Measurements from ENCODE around the gene PCDHA5. TPM values are rescaled to one million over a fixed set of nuclear protein-coding genes. Genes with fewer than 3 reads are reported as not detected.
"Not testable (repeated sequence)": the region's sequence is repeated elsewhere in the genome, so short reads cannot be mapped to it uniquely, and the experiment has no call there.

The PCDHA5 gene
- total RNA-seq, 1 experiment from 2014 or later, result 0.12 TPM

- H3K4me3 Mint-ChIP-seq (ENCODE audit: unreplicated experiment), result peak overlapping the region; percentile 81
- peak; percentile 15 for TF ChIP-seq CTCF (IDR thresholded peaks at IDR 0.05; ENCODE audit: unreplicated experiment)
- peak; percentile 8 for DNase-seq (ENCODE audit: unreplicated experiment)
- POLR2A ChIA-PET, result interaction anchor here (1.2 to 2.6 kb wide), 3 partner anchors 21 to 221 kb away, joined by 3 to 19 read pairs (median 8); no protein-coding TSS in a partner anchor
- H3K36me3 Mint-ChIP-seq (ENCODE audit: insufficient read depth, unreplicated experiment), result peaks cover 5% of the 10 kb centered on the region
- CTCF ChIA-PET, result interaction anchor here (0.8 to 3.8 kb wide), 7 partner anchors 10 to 735 kb away, joined by 3 to 27 read pairs (median 5); partner anchors contain the start of gene PCDHA4
- intact Hi-C loops (cut with micrococcal nuclease), result no loop called here
- no peaks in the 10 kb centered on the region for H3K4me1 Mint-ChIP-seq (ENCODE audit: insufficient read depth, unreplicated experiment)
- no peak overlapping the region for H3K27ac Mint-ChIP-seq (ENCODE audit: low read depth, unreplicated experiment)
- H3K27me3 Mint-ChIP-seq (ENCODE audit: insufficient read depth, unreplicated experiment), result no peaks in the 10 kb centered on the region
- no TSS peak for BruUV-seq (replicated peaks)
- H3K9me3 Mint-ChIP-seq (ENCODE audit: unreplicated experiment), result peaks cover 9% of the 10 kb centered on the region
These were observed 6.9 kb downstream of the PCDHA5 start for GRCh38 chr5:140828362-140828737.

GRCh38 chr5:140829511-140830501 lies 8.4 kb downstream of the PCDHA5 start:
- H3K36me3 Mint-ChIP-seq (ENCODE audit: insufficient read depth, unreplicated experiment); H3K4me3 Mint-ChIP-seq (ENCODE audit: unreplicated experiment); H3K4me1 Mint-ChIP-seq (ENCODE audit: insufficient read depth, unreplicated experiment); H3K27ac Mint-ChIP-seq (ENCODE audit: low read depth, unreplicated experiment); intact Hi-C loops (cut with micrococcal nuclease); BruUV-seq (replicated peaks); H3K27me3 Mint-ChIP-seq (ENCODE audit: insufficient read depth, unreplicated experiment); DNase-seq (ENCODE audit: unreplicated experiment); POLR2A ChIA-PET; H3K9me3 Mint-ChIP-seq (ENCODE audit: unreplicated experiment): not testable (repeated sequence)
- CTCF ChIA-PET, result interaction anchor here (2.3 kb wide), 1 partner anchor 23 kb away, joined by 15 read pairs; the partner anchor contains the start of gene PCDHA4

GRCh38 chr5:140833993-140834392 lies 12.6 kb downstream of the PCDHA5 start, which contains the start of gene PCDHA7:
Gene PCDHA7, plus strand, starts transcription at chr5:140834269. Its CDS starts 115 bp downstream, at chr5:140834384.
- H3K4me1 Mint-ChIP-seq (ENCODE audit: insufficient read depth, unreplicated experiment), result no peaks in the 10 kb centered on the region
- H3K27me3 Mint-ChIP-seq (ENCODE audit: insufficient read depth, unreplicated experiment), result no peaks in the 10 kb centered on the region
- H3K9me3 Mint-ChIP-seq (ENCODE audit: unreplicated experiment), result peaks cover 17% of the 10 kb centered on the region
- no peak for TF ChIP-seq CTCF (IDR thresholded peaks at IDR 0.05; ENCODE audit: unreplicated experiment)
- no peaks in the 10 kb centered on the region for H3K36me3 Mint-ChIP-seq (ENCODE audit: insufficient read depth, unreplicated experiment)
- intact Hi-C loops (cut with micrococcal nuclease), result no loop called here
- no peak within 1 kb of the TSS for H3K4me3 Mint-ChIP-seq (ENCODE audit: unreplicated experiment)
- no peak for DNase-seq (ENCODE audit: unreplicated experiment)
- no peak within 1 kb of the TSS for H3K27ac Mint-ChIP-seq (ENCODE audit: low read depth, unreplicated experiment)
- ChIA-PET POLR2A (interaction anchor here (1.7 kb wide), 1 partner anchor 207 kb away, joined by 4 read pairs; no protein-coding TSS in a partner anchor), CTCF (interaction anchor here (0.6 kb wide), 1 partner anchor 223 kb away, joined by 3 read pairs; no protein-coding TSS in a partner anchor)
- no TSS peak for BruUV-seq (replicated peaks)

- BruUV-seq (replicated peaks), result not testable (repeated sequence)
These were observed 13.1 kb downstream of the PCDHA5 start for GRCh38 chr5:140834439-140835008.

More at GRCh38 chr5:140834439-140835008, 13.1 kb downstream of the PCDHA5 start:
- H3K27ac Mint-ChIP-seq (ENCODE audit: low read depth, unreplicated experiment); DNase-seq (ENCODE audit: unreplicated experiment); H3K4me1 Mint-ChIP-seq (ENCODE audit: insufficient read depth, unreplicated experiment); H3K27me3 Mint-ChIP-seq (ENCODE audit: insufficient read depth, unreplicated experiment); intact Hi-C loops (cut with micrococcal nuclease); H3K4me3 Mint-ChIP-seq (ENCODE audit: unreplicated experiment); H3K36me3 Mint-ChIP-seq (ENCODE audit: insufficient read depth, unreplicated experiment): not testable (repeated sequence)
- POLR2A ChIA-PET, result interaction anchor here (1.7 kb wide), 1 partner anchor 206 kb away, joined by 4 read pairs; no protein-coding TSS in a partner anchor
- CTCF ChIA-PET, result interaction anchor here (0.6 kb wide), 1 partner anchor 223 kb away, joined by 3 read pairs; no protein-coding TSS in a partner anchor
- H3K9me3 Mint-ChIP-seq (ENCODE audit: unreplicated experiment), result peaks cover 20% of the 10 kb centered on the region

All from MCF 10A (cell line).